Activated CD8-positive, alpha-beta memory T cell treated with anti-CD3 and anti-CD28 coated beads for 1 hour (primary cell): Measurements from ENCODE around the gene FBXO42.

Source experiments
- DNase-seq, 2 donors: peaks; one replicate each; pipeline ENCODE4 v3.0.0-alpha.2; 2020; ENCODE audit warnings: low read depth in 1 of 2; ENCODE audit errors: extremely low read depth in 1 of 2

Gene FBXO42

GRCh38 chr1:16206547-16207317 lies 145.5 kb downstream of the FBXO42 start:
- DNase-seq, result peak; percentile 83 to 90

GRCh38 chr1:16205891-16206546 lies 146.3 kb downstream of the FBXO42 start:
- no peak for DNase-seq

GRCh38 chr1:16205334-16205671 lies 147.0 kb downstream of the FBXO42 start:
- no peak for DNase-seq

GRCh38 chr1:16204634-16205333 lies 147.5 kb downstream of the FBXO42 start:
- DNase-seq, result peak in 1 of 2 donors; percentile 16

- DNase-seq, result no peak
These were observed 148.1 kb downstream of the FBXO42 start for GRCh38 chr1:16204216-16204615.

GRCh38 chr1:16203550-16203949 lies 148.7 kb downstream of the FBXO42 start:
- DNase-seq, result no peak

GRCh38 chr1:16202281-16203210 lies 149.7 kb downstream of the FBXO42 start:
- DNase-seq, result no peak

GRCh38 chr1:16199700-16200099 lies 152.6 kb downstream of the FBXO42 start:
- DNase-seq, result no peak

- no peak for DNase-seq
These were observed 153.2 kb downstream of the FBXO42 start for GRCh38 chr1:16199157-16199501.

- no peak for DNase-seq
These were observed 153.7 kb downstream of the FBXO42 start for GRCh38 chr1:16198444-16199156.

GRCh38 chr1:16196874-16197273 lies 155.4 kb downstream of the FBXO42 start:
- DNase-seq, result no peak
